Activated CD8-positive, alpha-beta T cell treated with anti-CD3 and anti-CD28 coated beads for 36 hours (primary cell): ENCODE results near the gene IFI27L1. TPM values are rescaled to one million over a fixed set of nuclear protein-coding genes. Genes with fewer than 3 reads are reported as not detected.

Experiments
- ATAC-seq: fragments of 200-7000 bp; cut with Tn5 transposase; one replicate; pipeline ENCODE4 v1.10.0; 2021; ENCODE audit warnings: mild to moderate bottlenecking, moderate library complexity
- CTCF ChIA-PET: fragments of 350-600 bp; sonication (Branson Sonifier 250); formaldehyde crosslinking; loops from one replicate; lab custom pipeline; 2021; ENCODE audit warnings: antibody characterized with exemption; lab: Charles Lee
- POLR2A ChIA-PET: fragments of 350-600 bp; sonication (Branson Sonifier 250); formaldehyde crosslinking; loops from one replicate; lab custom pipeline; 2021; ENCODE audit warnings: antibody characterized with exemption; lab: Charles Lee
- DNase-seq: peaks from one replicate; pipeline ENCODE4 v3.0.0-alpha.2; 2020
- H3K27ac Mint-ChIP-seq: one replicate; pipeline ENCODE4 v1.8.0; 2021; ENCODE audit warnings: mild to moderate bottlenecking, mixed read lengths
- H3K27me3 Mint-ChIP-seq: one replicate; pipeline ENCODE4 v1.8.0; 2021; ENCODE audit warnings: mixed read lengths
- H3K36me3 Mint-ChIP-seq: one replicate; pipeline ENCODE4 v1.8.0; 2021; ENCODE audit warnings: low read depth, mixed read lengths
- H3K4me1 Mint-ChIP-seq: one replicate; pipeline ENCODE4 v1.8.0; 2021; ENCODE audit warnings: low read depth, mixed read lengths
- H3K4me3 Mint-ChIP-seq: one replicate; pipeline ENCODE4 v1.8.0; 2021; ENCODE audit warnings: mild to moderate bottlenecking, moderate library complexity, mixed read lengths
- H3K9me3 Mint-ChIP-seq: one replicate; pipeline ENCODE4 v1.8.0; 2021; ENCODE audit warnings: mixed read lengths
- CTCF ChIP-seq: fragments of 200-600 bp; IDR thresholded peaks from one replicate; pipeline ENCODE4 v1.8.0; 2022; ENCODE audit warnings: antibody characterized with exemption, mild to moderate bottlenecking
- intact Hi-C: fragments of 100-400 bp; cut with micrococcal nuclease; formaldehyde crosslinking; loops from one replicate; pipeline ENCODE4 v1.10.0; 2022
- total RNA-seq, 2 experiments: library from RNA; stranded (reverse); gene quantifications; one replicate each; pipeline ENCODE4 v1.2.3, GENCODE V29; 2021

The IFI27L1 gene
- total RNA-seq, 2 experiments from 2014 or later: 21.9 to 23.3 TPM

GRCh38 chr14:94113490-94113889, 32.4 kb downstream of the IFI27L1 start:
- Mint-ChIP-seq H3K9me3 (no peaks in the 10 kb centered on the region), H3K4me1 (no peaks in the 10 kb centered on the region), H3K27ac (no peak overlapping the region), H3K4me3 (no peak overlapping the region), H3K27me3 (no peaks in the 10 kb centered on the region), H3K36me3 (no peaks in the 10 kb centered on the region)
- no peak for DNase-seq
- ATAC-seq: no peak
- TF ChIP-seq CTCF: no peak
- intact Hi-C loops: no loop called here
- POLR2A ChIA-PET: no interaction called here
- CTCF ChIA-PET: interaction anchor here (1.3 to 3.1 kb wide), 3 partner anchors 18 to 77 kb away, joined by 3 to 9 read pairs (median 5); no protein-coding TSS in a partner anchor

DNA sequence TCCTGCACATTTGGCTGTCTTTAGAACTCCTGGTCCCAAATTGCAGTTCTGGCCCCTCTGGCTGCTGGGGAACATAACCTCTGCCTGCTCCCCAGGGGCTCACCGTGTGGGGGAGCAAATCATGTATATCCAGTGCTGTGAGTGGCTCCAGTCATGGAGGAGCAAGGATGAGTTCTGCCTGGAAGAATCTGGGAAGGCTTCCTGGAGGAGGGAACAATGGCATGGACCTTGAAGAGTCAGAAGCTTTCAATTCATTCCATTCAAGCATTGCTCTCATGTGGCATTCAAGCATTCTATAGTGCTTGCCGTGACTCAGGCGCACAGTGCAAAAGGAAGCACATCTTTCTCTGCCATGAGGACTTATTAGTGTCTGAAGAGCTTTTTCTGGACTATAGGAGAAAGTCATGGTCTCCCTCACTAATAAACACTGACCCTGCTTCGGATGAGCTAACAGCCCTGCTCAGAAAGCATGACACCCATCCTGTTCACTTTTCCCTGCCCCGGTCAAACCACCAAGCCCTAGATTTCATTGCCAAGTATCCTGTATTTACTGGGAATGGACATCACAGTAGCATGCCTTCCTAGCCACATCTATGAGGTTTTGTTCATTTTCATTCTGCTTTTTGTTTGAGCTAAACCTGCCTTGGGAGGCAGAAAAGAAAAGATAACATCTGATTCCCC, 32.9 kb downstream of the IFI27L1 start:
- CTCF ChIA-PET: interaction anchor here (1.3 to 3.1 kb wide), 3 partner anchors 18 to 77 kb away, joined by 3 to 9 read pairs (median 5); no protein-coding TSS in a partner anchor
- no peak for TF ChIP-seq CTCF
- no peaks in the 10 kb centered on the region for H3K27me3 Mint-ChIP-seq
- H3K4me1 Mint-ChIP-seq: no peaks in the 10 kb centered on the region
- POLR2A ChIA-PET: no interaction called here
- no peak for DNase-seq
- intact Hi-C loops: no loop called here
- no peaks in the 10 kb centered on the region for H3K9me3 Mint-ChIP-seq
- no peak overlapping the region for H3K4me3 Mint-ChIP-seq
- no peak overlapping the region for H3K27ac Mint-ChIP-seq
- no peak for ATAC-seq
- H3K36me3 Mint-ChIP-seq: no peaks in the 10 kb centered on the region

- no peak for TF ChIP-seq CTCF
- CTCF ChIA-PET: interaction anchor here (0.9 to 3.1 kb wide), 3 partner anchors 17 to 27 kb away, joined by 4 to 9 read pairs (median 5); no protein-coding TSS in a partner anchor
- POLR2A ChIA-PET: interaction anchor here (0.8 kb wide), 1 partner anchor 93 kb away, joined by 3 read pairs; no protein-coding TSS in a partner anchor
Measured at GRCh38 chr14:94114589-94115057, 33.5 kb downstream of the IFI27L1 start.

DNA sequence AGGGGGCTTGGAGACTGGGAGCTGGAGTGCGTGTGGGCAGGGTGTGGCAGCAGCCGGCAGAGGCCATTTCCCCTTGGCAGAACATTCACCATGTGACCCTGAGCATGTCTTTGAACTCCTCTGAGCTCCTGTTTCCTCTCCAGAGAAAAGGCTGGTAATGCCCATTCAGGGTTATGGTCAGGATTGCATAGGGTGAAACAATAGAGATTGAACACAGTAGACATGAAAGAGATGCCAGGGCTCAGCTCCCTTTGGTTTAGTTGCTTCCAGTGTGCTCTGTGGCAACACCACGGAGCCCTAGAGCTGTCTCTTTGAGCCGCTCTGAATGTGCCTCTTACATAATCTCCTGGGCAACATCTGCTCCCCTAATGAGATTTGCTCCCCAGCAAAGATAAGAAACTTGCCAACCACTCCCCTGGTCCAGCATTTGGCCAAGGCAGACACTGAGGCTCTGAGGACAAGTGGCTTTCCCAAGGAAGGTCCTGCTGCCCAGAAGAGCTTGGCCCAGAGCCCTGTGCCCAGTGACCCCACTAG, 34.0 kb downstream of the IFI27L1 start:
- ChIA-PET CTCF (interaction anchor here (0.9 to 3.1 kb wide), 2 partner anchors 17 to 27 kb away, joined by 4 to 9 read pairs; no protein-coding TSS in a partner anchor), POLR2A (interaction anchor here (0.8 kb wide), 1 partner anchor 94 kb away, joined by 3 read pairs; no protein-coding TSS in a partner anchor)
- TF ChIP-seq CTCF: no peak
- no peak for DNase-seq
- no peak for ATAC-seq
- no peaks in the 10 kb centered on the region for H3K4me1 Mint-ChIP-seq
- no peak overlapping the region for H3K27ac Mint-ChIP-seq
- peaks cover 8% of the 10 kb centered on the region for H3K9me3 Mint-ChIP-seq
- intact Hi-C loops: no loop called here
- no peak overlapping the region for H3K4me3 Mint-ChIP-seq
- no peaks in the 10 kb centered on the region for H3K27me3 Mint-ChIP-seq
- no peaks in the 10 kb centered on the region for H3K36me3 Mint-ChIP-seq

More at GRCh38 chr14:94114589-94115057, 33.5 kb downstream of the IFI27L1 start:
- no peaks in the 10 kb centered on the region for H3K4me1 Mint-ChIP-seq
- H3K27me3 Mint-ChIP-seq: no peaks in the 10 kb centered on the region
- intact Hi-C loops: no loop called here
- H3K27ac Mint-ChIP-seq: no peak overlapping the region
- no peak for DNase-seq
- no peak for ATAC-seq
- peaks cover 3% of the 10 kb centered on the region for H3K9me3 Mint-ChIP-seq
- H3K36me3 Mint-ChIP-seq: no peaks in the 10 kb centered on the region
- H3K4me3 Mint-ChIP-seq: no peak overlapping the region
